ENCODE results near the gene MADCAM1.

MADCAM1 gene

DNA sequence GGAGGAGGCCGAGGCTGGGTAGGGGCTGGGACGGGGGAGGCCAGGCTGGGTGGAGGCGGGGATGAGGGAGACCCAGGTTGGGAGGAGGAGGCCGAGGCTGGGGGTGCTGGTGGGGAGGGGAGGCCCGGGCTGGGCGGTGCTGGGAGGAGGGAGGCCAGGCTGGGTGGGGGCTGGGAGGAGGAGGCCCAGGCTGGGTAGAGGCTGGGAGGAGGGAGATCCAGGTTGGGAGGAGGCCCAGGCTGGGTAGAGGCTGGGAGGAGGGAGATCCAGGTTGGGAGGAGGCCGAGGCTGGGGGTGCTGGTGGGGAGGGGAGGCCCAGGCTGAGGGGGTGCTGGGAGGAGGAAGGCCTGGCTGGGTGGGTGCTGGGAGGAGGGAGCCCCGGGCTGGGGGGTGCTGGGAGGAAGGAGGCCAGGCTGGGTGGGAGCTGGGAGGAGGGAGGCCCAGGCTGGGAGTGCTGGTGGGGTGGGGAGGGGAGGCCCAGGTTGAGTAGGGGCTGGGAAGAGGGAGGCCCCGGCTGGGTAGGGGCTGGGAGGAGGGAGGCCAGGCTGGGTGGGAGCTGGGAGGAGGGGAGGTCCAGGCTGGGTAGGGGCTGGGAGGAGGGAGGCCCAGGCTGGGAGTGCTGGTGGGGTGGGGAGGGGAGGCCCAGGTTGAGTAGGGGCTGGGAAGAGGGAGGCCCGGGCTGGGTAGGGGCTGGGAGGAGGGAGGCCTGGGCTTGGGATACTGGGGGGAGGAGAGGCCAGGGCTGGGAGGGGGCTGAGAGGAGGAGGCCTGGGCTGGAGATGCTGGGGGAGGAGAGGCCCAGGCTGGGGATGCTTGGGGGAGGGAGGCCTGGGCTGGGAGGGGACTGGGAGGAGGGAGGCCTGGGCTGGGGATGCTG is 21.7 kb downstream of the MADCAM1 start:
- Histone ChIP-seq H3K9me3 (replicated peaks; ENCODE audit: insufficient read depth, low read length) (no peaks in the 10 kb centered on the region), H3K9ac (ENCODE audit: low read length) (no peak overlapping the region), H3K79me2 (ENCODE audit: low read length) (no peaks in the 10 kb centered on the region), H2AFZ (ENCODE audit: low read length) (no peak overlapping the region), H3K27ac (ENCODE audit: low read length) (no peak overlapping the region), H3K9me2 (replicated peaks; ENCODE audit: insufficient read depth, low read length) (no peaks in the 10 kb centered on the region), H3F3A (ENCODE audit: insufficient read depth, low read length) (no peaks in the 10 kb centered on the region), H3K4me2 (ENCODE audit: low read depth, low read length) (no peak overlapping the region), H3K27me3 (replicated peaks; ENCODE audit: insufficient read depth, low read length) (peaks cover 23% of the 10 kb centered on the region), H4K20me1 (ENCODE audit: insufficient read depth, low read length) (no peaks in the 10 kb centered on the region), H3K36me3 (replicated peaks; ENCODE audit: insufficient read depth, low read length) (no peaks in the 10 kb centered on the region), H3K4me3 (ENCODE audit: low read length) (no peak overlapping the region), H3K4me1 (ENCODE audit: low read length) (no peaks in the 10 kb centered on the region)
- no peak for DNase-seq
- TF ChIP-seq EZH2 (optimal IDR thresholded peaks at IDR 0.05; ENCODE audit: low read depth, low read length) (no peak), EZH2phosphoT487 (IDR thresholded peaks at IDR 0.05; ENCODE audit: low read length) (no peak)
- TF ChIP-seq, protein P1, sequence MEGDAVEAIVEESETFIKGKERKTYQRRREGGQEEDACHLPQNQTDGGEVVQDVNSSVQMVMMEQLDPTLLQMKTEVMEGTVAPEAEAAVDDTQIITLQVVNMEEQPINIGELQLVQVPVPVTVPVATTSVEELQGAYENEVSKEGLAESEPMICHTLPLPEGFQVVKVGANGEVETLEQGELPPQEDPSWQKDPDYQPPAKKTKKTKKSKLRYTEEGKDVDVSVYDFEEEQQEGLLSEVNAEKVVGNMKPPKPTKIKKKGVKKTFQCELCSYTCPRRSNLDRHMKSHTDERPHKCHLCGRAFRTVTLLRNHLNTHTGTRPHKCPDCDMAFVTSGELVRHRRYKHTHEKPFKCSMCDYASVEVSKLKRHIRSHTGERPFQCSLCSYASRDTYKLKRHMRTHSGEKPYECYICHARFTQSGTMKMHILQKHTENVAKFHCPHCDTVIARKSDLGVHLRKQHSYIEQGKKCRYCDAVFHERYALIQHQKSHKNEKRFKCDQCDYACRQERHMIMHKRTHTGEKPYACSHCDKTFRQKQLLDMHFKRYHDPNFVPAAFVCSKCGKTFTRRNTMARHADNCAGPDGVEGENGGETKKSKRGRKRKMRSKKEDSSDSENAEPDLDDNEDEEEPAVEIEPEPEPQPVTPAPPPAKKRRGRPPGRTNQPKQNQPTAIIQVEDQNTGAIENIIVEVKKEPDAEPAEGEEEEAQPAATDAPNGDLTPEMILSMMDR (IDR thresholded peaks at IDR 0.05; ENCODE audit: low read length): no peak

- Histone ChIP-seq H2AFZ (ENCODE audit: low read length) (no peak overlapping the region), H3K4me1 (ENCODE audit: low read length) (no peaks in the 10 kb centered on the region), H3K4me2 (ENCODE audit: low read depth, low read length) (no peak overlapping the region), H3K27ac (ENCODE audit: low read length) (no peak overlapping the region), H3K9me2 (replicated peaks; ENCODE audit: insufficient read depth, low read length) (no peaks in the 10 kb centered on the region), H4K20me1 (ENCODE audit: insufficient read depth, low read length) (no peaks in the 10 kb centered on the region), H3K9ac (ENCODE audit: low read length) (no peak overlapping the region), H3K36me3 (replicated peaks; ENCODE audit: insufficient read depth, low read length) (no peaks in the 10 kb centered on the region), H3K4me3 (ENCODE audit: low read length) (no peak overlapping the region), H3F3A (ENCODE audit: insufficient read depth, low read length) (no peaks in the 10 kb centered on the region), H3K27me3 (replicated peaks; ENCODE audit: insufficient read depth, low read length) (peaks cover 24% of the 10 kb centered on the region), H3K9me3 (replicated peaks; ENCODE audit: insufficient read depth, low read length) (no peaks in the 10 kb centered on the region), H3K79me2 (ENCODE audit: low read length) (no peaks in the 10 kb centered on the region)
- TF ChIP-seq EZH2phosphoT487 (IDR thresholded peaks at IDR 0.05; ENCODE audit: low read length) (no peak), EZH2 (optimal IDR thresholded peaks at IDR 0.05; ENCODE audit: low read depth, low read length) (no peak)
- TF ChIP-seq, protein P1 (IDR thresholded peaks at IDR 0.05; ENCODE audit: low read length): no peak
- no peak for DNase-seq
Observed at GRCh38 chr19:518598-519231, 22.4 kb downstream of the MADCAM1 start.

- Histone ChIP-seq H3K79me2 (ENCODE audit: low read length) (no peaks in the 10 kb centered on the region), H4K20me1 (ENCODE audit: insufficient read depth, low read length) (no peaks in the 10 kb centered on the region), H3F3A (ENCODE audit: insufficient read depth, low read length) (no peaks in the 10 kb centered on the region), H3K4me3 (ENCODE audit: low read length) (no peak overlapping the region), H3K4me2 (ENCODE audit: low read depth, low read length) (no peak overlapping the region), H3K9me3 (replicated peaks; ENCODE audit: insufficient read depth, low read length) (no peaks in the 10 kb centered on the region), H3K36me3 (replicated peaks; ENCODE audit: insufficient read depth, low read length) (no peaks in the 10 kb centered on the region), H3K27me3 (replicated peaks; ENCODE audit: insufficient read depth, low read length) (peaks cover 24% of the 10 kb centered on the region), H3K27ac (ENCODE audit: low read length) (no peak overlapping the region), H3K4me1 (ENCODE audit: low read length) (no peaks in the 10 kb centered on the region), H3K9ac (ENCODE audit: low read length) (no peak overlapping the region), H2AFZ (ENCODE audit: low read length) (no peak overlapping the region), H3K9me2 (replicated peaks; ENCODE audit: insufficient read depth, low read length) (no peaks in the 10 kb centered on the region)
- no peak for TF ChIP-seq EZH2 (optimal IDR thresholded peaks at IDR 0.05; ENCODE audit: low read depth, low read length)
- TF ChIP-seq, protein P1 (IDR thresholded peaks at IDR 0.05; ENCODE audit: low read length): no peak
- no peak for TF ChIP-seq EZH2phosphoT487 (IDR thresholded peaks at IDR 0.05; ENCODE audit: low read length)
- DNase-seq: no peak
Observed at GRCh38 chr19:519449-519865, 23.2 kb downstream of the MADCAM1 start.
